Activated gamma-delta T cell treated with anti-CD3 and anti-CD28 coated beads, Interleukin-2, amount 50 U/mL, for 16 hours (primary cell): Measurements from ENCODE around the gene SPOCK2.
A peak's percentile ranks its signal among the peaks of the same experiment; 100 is the strongest.

Experiments
- DNase-seq: peaks from one replicate; pipeline ENCODE4 v3.0.0-alpha.2; 2020; ENCODE audit warnings: low read depth

Gene SPOCK2

DNA sequence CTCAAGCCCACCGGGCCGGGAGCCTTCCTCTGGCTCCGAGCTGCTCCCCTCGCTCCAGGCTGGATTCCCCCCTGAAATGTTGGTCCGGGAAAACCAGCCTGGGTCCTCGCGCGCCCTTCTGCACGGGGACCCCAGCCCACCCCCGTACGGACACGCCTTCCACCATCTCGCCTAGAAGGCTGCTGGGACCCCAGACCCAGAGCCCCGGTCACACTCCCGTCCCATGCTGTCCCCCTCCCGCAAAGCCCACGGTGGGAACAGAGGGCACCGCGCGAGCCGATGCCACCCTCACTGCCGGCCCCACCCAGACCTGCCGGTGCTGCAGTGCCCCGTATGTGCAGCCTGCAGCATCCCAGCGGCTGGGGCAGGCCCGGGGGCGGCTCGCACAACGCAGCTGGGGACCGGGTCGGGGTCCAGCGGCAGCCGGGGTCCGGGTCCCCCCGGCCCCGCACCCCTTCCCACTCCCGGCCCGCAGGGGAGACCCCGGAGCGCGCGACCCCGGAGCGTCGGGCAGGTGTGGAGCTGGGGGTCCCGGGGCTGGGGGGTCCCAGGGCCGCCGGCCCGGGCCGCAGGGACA is 871 bp downstream of the SPOCK2 start:
- DNase-seq, result peak; percentile 26

DNA sequence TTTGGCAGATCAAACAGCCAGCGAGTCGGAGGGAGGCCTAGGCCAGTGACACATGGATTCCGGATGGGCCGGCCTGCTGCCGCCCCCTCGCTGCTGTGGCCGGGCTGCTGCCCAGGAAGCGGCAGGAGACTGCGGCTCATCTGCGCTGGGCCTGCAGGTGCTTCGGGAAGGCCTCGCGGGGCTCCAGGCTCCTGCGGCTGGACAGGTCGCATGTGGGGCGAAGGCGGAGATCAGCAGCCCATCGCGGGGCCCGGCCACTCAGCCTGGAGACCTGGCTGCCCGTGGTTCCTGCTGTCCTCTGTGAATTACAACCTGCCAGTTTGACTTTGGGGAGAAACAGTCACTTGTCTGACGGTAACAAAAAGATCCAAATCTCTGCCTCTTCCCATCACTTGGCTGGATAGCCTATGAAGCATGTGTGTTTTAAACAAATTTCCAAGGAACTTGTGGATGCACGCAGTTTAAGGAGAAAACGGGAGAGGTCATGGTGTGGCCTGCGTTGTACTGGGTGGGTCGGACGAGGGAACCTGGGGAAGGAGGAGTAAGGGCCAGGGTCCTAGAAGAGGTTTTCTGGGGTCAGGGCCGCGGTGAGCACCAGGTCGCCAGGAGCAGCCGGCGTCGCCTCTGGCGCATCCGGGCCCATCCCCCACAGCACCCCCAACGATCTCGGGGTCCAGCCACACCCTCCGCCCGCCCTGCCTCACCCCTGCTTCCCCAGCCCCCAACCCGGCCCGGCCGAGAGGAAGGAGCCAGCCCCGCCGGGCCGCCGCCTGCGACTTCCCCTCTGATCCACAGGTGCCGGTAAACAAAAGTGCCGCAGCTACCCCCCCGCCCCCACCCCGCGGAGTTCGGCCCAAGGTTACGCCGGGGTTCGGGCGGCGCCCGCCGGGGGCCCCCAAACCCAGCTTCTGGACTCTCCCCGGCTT is 1.6 kb downstream of the SPOCK2 start:
- DNase-seq, result peak; percentile 52

DNA sequence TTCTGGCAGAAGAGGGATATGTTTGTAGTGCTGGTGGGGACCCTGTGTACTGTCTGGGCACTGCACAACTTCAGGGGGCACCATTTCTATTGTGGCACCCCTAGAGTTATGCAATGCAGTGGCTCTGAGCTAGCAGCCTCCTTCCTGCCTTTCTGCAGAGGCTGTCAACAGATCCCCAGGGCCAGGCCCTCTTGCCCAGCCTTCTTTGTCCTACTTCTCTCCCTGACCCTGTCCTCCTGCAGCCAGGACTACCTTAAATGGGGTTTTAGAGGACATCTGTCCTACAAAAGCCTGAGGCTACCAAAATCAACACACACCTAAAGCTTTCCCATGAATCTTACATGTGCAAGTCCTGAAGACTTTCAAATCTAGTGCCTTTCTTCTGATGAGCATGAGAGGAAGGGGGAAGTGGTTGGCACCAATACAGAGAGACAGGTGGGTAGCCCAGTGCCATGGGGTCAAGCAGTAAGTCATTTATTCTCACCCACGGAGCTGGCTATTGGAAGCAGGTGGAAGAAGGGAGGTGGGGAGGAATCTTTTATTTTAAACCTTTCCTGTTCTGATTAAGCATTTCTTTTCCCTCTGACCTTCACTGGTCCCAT is 2.4 kb downstream of the SPOCK2 start:
- no peak for DNase-seq

DNA sequence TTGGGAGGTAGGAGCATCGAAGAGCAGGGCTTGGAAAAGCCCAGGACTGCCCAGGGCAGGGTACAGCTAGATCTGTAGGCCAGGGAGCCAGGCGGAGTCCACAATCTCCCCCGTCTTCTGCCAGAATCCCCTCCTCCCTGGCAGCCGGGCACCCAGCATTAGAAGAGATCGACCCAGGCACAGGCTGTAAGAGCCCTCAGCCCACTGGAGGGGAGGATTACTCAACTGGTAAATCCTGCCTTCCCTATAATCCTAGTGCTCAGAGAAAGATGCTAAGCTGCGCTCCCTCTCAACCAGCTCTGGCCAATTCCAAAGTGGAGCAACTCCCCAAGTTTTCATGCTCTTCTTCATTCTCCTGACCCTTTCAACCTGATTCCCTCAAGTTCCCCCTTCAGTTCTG is 3.2 kb downstream of the SPOCK2 start:
- no peak for DNase-seq

- DNase-seq, result peak; percentile 60
Observed at GRCh38 chr10:72083790-72084459, 4.4 kb downstream of the SPOCK2 start.

GRCh38 chr10:72082856-72083789 is 5.2 kb downstream of the SPOCK2 start:
- DNase-seq, result no peak

- no peak for DNase-seq
Observed at GRCh38 chr10:72081772-72082590, 6.4 kb downstream of the SPOCK2 start.

DNA sequence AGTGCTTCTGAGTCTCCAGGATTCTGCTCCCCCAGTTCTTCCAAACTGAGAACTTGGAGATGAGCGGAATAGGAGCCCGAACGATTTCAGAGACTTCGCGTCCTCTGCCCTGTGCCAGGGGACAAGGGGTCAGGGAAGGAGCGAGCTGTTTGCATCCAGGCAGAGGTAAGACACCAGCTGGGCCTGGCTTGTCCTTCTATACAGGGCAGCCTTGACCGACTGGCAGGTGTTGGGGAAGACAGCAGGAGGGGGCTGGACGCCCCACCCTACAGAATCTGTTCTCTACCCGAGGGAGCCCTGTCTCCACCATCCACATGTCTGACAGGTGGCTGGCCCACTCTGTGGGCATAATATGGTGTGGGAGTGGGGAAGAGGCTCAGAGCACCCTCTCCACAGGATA is 7.1 kb downstream of the SPOCK2 start:
- DNase-seq, result no peak

DNA sequence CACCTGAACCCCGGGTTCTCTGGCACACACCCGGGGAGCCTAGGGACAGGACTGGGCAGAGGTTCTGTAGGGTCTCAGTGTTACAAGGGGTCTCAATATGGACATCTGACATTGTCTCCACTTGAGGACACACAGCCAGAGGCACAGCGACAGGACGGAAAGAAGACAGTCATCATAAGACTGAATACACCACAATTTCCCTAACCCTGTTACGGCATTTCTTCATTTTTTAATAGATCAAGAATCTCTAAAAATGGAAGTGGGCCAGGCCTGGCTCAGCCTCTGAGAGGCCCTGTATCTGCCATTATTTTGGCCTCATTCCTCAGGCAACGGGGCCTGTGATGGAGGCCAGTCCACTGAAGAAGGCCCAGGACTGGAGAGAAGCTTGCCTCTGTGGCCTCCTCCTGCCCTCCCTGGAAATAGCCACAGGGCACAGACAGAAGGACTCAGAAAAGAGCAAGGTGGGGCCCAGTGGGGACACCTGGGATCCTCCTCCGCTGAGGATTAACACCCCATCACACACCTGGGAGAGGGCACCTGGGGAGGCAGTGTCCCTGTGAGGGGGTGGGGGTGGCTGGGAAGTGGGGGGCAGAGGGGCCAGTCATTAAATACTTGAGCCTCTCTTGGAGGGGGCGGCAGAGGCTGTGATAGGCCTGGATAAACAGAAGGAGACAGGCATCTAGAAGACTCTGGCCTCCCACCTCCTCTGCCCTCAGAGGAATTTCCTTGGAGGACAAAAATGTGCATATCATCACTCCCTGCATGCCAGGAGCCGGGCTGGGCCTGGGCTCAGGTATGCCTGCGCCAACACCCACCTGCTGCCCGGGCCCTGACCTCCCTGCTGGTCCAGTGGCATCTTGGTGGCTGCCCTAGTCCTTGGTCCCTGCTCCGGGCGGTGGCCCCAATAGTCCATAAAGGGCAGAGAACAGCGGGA is 8.0 kb downstream of the SPOCK2 start:
- no peak for DNase-seq

GRCh38 chr10:72079356-72079755 is 9.0 kb downstream of the SPOCK2 start:
- DNase-seq, result peak; percentile 70

- DNase-seq, result no peak
Observed at GRCh38 chr10:72077275-72077990, 10.9 kb downstream of the SPOCK2 start.

DNA sequence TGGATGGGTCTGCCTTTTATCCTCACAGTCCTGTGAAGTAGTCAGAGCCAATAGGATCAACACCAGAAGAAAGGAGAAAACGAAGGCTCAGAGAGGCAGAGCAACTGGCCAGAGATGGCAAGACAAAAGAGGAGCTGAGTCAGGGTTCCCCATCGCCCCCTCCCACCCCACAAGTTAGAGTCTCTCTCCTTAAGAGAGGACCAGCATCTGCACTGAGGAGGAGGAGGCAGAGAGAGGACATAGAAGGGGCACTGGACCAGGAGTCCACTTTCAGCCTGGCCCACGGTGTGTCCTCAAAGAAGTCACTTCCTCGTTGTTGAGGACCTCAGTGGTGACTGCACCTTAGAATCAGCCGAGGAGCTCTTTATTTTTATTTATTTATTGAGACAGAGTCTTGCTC is 11.6 kb downstream of the SPOCK2 start:
- no peak for DNase-seq

- peak; percentile 29 for DNase-seq
Observed at GRCh38 chr10:72075376-72076115, 12.8 kb downstream of the SPOCK2 start.

- DNase-seq, result no peak
Observed at GRCh38 chr10:72074574-72075375, 13.6 kb downstream of the SPOCK2 start.

DNA sequence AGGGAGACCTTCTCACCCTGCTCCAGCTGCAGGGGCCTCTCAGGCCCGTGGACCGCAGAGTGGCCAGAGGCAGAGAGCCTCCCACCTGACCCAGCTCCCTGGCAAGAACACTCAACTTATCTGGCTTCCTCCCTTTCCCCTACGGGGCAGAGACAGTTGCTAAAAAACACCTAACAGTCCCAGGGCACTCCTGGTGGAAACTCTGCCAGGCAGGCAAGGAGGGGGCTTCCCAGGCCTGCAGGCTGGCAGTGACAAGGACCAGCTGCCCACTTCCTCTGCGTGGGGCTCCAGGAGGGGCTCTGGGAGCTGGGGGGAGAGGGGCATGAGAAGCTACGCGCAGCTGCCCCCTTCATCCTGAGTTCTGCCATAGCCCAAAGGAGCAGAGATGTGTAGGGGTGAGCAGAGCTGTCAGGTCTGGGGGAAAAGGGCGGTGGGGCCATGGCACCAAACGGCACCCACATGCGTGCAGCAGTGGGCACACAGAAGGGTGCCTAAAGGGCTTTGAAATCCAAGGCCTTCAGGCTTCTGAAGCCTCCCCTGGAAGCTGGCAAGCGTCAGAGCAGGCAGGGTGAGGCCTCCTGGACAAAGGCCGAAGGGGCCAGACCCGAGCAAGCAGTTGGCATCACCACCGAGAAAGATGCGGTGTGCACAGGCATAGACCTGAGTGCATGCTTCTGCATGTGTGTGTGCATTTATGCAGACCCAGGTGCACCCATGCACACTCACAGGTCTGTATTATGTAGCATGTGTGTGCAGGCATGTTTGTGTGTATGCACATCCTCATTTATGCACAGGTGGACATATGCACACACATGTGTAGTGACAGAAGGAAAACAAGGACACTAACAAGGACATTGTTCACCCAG is 14.4 kb downstream of the SPOCK2 start:
- no peak for DNase-seq

DNA sequence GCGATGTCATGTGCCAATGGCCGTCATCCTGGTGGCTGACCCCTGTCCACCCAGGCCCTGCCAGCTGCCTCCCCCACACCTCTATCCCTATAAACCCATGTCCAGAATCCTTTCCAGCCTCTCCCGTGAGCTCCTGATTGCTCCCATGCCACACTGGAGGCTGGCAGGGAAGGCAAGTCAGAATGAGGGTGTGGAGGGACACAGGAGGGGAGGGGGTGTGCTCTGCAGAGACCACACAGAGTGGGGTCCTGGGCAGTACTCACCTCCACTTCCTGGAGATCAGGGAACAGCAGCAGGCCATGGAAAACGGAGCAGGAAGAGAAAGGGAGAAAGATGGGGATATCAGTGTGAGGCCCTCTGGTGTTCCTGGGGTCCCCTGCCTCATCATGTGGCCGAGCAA is 15.7 kb downstream of the SPOCK2 start:
- DNase-seq, result no peak
